GM18502 (cell line): Measurements from ENCODE around the gene SMOC2.

ENCODE experiments used
- ATAC-seq: cut with Tn5 transposase; IDR thresholded peaks from one replicate; pipeline ENCODE4 v1.9.1; 2021; ENCODE audit warnings: mild to moderate bottlenecking; ENCODE audit not compliant: unreplicated experiment, poor library complexity

Gene SMOC2

DNA sequence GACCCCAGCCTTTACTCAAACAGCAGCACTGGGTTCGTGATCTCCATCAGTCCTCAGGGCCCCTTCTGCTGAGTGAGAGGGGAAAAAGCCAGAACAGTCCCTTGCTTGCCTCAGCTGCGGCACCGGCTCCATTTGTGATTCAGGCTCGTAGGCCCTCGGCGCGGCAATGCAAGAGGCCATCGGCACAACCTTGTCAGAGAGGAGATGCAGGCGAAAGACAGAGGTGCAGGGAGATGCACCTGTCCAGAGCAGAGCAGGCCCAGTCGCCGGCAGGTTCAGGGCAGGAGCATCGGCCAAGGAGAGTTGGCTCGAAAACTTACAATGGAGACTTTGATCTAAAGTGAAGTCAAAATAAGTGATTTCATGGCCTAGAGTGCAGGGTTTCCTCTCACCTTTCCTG, 171.6 kb downstream of the SMOC2 start:
- ATAC-seq, result no peak

DNA sequence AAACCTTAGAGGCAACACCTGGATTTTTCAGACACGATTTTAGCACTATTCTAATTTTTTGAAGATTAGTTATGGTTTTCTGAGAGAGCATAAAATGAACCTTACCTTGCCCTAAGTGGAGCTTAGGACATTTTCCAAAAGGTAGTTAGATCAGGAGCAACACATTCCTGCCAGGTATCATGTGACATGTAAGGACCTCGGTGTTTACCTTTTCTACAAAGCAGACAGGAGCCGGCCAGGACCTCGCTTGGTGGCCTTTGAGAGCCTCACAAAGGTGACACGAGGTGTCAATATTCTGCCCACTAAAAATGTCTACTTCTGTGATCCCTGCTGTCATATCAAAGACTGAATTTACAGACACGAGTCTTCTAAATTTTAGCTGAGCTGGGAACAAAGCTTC, 174.9 kb downstream of the SMOC2 start:
- no peak for ATAC-seq

DNA sequence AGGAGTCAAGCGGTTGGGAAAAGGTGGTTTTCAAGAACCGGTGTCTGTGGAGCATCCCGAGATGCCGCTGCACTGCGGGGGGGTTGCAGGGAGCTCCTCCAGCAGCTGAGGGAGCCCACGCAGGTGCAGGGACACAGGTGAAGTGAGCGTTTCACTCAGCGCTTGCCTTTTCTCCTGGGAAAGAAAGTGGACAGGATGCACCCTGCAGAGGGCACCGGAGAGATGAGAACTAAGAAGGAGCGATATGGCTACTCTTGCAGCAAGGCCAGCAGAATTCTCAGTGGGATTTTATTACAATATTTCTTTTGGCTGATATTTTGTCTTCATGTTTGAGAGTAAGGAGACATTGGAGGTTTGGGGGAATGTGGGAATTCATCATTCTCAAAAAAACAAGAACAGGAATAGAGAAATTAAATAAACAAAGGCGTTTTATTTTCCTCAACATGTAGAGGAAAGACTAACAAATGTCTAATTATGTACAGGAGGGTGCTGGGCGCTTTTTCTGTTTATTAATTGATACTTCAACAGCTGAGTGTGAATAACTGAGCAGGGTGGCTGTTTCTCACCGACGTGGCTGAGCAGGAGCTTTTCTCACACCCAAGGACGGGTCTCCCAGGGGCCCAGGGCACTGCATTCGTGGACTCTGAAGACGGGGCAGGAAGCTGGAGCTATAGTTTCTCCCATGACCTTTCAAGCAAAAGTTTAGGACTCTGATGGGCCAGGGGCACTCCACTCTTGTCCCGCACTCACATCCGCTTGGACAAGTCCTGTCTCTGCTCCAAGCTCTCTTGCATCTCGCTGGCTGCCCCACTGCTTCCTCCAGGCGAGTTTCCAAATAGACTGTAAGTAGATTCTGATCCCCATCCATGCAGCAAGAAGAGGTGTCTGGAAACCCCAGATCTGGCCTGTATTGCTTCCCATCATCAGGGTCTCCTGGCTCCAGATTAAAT, 176.1 kb downstream of the SMOC2 start:
- no peak for ATAC-seq

DNA sequence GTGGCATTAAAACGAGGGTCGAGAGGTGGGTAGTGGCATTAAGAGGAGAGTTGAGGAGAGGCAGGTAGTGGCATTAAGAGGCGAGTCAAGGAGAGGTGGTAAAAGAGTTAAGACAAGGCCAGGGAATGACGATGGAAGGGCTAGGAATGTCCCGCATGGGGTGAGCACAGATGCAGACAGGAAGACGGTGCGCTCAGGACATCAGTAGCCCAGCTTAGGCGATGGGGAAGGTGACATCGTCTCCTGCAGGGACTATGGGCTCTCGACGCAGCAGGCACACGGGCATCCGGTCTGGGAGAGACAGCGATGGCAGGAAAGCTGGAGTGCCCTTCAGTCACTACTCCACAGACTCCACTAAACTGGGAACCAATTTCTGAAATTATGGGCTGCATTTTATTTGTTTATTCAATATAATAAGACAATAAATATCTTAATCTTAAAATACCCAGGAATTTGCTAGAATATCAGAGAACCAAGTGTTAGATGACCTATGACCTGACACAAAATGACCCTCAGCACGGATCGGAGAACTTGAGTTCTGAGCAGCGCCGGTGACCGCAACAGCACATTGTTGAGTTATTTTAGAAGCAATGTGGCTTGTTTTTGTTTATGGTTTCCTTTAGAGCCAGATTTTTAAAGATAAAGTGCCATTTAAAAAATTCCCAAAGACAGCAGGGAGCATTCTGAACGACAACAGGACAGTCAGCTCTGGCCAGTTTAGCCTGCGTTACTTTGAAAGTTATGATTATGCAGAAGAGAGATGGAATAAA, 177.7 kb downstream of the SMOC2 start:
- ATAC-seq, result no peak

DNA sequence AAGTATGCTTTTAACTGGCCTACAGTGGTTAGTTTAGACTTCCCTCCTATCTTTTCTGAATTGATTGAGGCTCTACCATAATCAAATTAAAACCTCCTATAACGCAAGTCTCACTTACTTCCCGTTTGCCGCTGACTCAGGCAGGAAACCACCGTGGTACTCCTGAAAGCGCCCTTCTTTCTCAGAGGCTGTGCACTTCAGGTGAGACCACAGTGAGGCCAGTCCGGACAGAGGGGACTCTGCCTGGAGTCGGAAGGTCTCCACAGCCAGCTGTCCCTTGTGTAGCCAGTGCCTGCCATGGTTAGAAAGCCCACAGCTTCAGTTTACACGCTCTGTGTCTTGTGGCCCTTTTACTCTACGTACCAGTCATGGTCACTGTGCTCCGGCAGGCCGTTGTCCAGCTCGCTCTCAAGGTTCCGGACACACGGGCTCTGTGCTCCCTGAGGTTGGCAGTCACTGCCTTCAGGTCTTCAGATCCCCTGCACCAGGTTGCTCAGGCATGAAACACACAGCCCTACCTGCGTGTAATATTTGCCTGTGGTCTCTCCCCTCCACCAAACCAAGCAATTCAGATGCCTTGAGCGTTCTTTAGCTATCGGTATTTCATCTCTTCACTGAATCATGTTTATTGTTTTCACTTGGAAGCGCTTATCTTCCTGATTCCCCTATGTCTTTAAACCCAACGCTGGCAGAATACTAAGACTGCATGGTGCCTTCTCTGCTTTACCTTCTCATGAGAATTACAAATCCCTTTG, 178.8 kb downstream of the SMOC2 start:
- no peak for ATAC-seq

DNA sequence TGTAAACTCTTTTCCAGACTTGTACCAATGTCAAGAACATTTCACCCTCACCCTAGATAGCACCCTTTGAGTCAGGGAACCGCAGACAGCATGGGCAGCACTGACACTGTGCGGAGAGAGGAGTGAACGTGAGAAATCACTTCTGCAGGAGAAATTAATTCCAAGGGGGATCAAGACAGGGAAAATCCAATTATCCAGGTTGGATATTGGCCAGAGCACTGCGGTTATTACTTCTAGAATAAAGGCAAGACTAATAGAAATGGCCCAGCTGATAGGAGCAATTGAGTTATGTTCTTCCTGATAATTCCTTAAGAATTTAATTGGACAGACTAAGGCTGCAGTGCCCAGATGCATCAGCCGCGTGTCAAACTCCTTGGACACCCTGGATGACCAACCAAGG, 179.6 kb downstream of the SMOC2 start:
- no peak for ATAC-seq

DNA sequence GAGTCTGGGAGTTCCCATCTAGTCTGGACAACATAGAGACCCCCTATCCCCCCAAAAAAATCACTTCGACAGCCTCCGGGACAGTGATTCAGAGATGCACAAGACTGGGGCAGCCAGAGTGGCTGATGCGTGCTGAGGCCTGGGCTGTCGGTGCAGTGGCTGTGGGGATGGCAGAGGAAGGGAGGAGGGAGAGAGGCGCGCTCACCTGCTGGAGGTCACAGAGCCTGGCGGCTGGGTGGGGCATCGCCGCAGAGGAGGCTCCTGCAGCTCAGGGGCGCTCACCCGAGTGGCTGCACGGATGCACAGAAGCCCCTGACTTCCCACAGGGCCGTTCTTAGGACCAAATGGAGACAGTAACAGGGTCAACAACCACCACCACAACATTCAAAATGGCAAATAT, 182.8 kb downstream of the SMOC2 start:
- ATAC-seq, result no peak

DNA sequence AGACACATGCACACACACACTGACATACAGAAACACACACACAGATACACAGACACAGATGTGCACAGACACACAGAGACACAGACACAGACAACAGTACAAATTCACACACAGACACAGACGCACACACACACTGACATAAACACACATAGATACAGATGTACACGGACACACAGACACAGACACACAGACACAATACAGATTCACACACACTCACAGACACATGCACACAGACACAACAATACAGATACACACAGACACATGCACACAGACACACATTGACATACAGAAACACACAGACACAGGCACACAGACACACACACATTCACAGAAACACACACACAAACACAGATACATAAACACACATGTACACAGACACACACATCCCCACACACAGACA, 183.6 kb downstream of the SMOC2 start:
- no peak for ATAC-seq

DNA sequence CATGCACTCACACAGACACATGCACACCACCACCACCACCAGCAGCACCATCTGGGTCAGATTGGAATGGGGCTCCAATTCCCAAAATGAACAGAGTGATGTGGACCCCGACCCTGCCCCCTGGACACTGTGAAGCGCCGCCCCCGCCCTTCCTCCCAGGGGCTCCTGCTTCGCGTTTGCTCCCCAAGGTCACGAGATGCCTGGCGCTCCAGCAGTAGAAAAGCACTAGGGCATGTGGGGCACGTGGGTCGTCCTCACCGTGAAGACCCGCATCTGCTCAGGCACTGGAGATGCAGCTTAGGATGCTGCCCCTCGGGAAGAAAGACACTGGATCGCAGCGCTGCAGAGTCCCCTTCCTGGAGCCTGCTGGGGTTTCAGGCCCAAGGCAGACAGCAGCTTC, 184.0 kb downstream of the SMOC2 start:
- ATAC-seq, result no peak

DNA sequence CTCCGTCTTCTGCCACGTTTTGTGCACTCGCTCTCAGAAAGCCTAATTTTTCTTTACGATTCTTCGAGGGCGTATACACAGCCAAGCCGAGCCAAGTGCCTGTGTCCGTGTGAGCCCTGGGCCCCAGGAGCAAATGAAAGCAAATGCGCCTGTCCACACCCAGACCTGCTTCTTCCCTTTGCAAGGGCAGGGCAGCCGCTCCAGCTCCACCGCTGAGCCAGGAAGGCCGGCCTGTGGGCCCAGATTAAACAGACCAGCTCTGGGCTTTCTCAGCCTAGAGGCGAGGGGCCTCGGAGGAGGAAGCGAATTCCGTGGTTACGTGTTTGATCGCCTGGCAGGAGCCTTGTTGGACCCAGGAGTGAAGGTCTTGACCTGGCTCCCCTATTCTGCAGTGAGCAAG, 184.6 kb downstream of the SMOC2 start:
- ATAC-seq, result no peak

DNA sequence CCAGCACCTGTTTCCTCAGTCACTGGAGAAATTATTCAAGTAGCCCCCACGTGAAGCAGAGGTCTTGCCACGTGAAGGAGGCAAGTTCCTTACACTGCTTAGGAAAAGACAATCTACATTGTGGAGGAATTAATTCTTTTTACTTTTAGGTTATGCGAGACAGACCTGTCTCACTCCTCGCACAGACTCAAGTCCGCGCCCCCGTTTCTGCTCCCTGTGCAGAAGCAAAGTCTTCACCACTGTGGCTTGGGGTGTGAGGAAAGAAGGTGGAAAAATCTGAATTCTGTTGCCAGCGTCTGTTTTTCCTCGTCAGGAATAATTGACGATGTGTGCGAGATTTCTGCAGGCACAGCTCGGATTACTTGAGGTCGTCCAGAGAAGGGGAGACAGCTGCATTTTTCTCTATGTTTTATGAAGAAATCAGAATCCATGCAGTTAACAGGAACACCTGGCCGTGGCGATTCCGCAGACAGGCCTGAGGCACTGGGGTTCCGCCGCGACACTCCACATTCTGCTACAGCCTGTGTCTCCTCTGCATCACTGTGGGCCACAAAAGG, 185.1 kb downstream of the SMOC2 start:
- no peak for ATAC-seq

DNA sequence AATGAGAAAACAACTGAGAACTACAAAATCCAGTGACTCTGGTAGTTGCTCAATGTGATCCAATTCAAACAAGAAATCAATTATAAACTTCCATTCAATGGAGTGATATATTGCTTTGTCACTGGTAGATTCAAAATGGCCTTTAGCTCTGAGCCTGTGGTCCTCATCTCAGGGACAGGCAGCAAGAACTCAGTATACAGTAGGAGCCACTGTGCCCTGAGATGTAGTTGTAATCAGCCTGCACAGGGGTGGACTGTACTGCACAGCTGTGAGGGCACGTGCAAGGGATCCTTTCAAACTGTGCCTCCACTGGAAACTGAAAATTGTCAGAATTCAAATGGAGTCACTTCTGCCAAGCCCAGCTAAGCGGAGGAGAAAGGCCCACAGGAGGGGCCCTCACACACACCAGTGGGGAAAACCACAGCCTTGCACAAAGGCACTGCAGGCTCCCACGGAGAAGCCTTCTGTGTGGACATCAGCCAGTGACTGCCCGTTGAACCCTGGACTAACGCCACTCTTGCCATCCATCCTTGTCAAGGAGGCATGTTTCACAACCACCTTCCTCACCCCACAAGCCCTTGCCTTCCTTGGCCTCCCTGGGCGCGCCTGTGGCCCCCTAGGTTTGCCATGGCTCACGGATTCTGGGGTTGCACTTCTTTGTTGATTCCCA, 186.7 kb downstream of the SMOC2 start:
- no peak for ATAC-seq

DNA sequence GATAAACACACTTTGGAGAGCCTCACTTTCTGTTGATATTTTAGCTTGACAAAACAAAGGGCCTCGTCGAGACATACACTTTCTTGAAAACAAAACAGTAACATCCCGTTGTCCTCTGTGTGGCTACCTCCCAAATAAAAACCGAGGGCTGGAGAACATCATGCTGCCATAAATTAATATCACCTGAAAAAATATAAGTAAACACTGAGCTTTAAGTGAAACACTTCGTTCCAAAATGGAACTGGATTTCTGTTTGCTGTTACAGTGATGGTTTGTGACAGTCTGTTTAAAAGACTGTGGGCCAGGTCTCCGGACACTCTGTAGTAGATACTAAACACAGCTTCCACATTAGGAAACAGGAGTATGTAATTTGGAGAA, 187.2 kb downstream of the SMOC2 start:
- no peak for ATAC-seq

DNA sequence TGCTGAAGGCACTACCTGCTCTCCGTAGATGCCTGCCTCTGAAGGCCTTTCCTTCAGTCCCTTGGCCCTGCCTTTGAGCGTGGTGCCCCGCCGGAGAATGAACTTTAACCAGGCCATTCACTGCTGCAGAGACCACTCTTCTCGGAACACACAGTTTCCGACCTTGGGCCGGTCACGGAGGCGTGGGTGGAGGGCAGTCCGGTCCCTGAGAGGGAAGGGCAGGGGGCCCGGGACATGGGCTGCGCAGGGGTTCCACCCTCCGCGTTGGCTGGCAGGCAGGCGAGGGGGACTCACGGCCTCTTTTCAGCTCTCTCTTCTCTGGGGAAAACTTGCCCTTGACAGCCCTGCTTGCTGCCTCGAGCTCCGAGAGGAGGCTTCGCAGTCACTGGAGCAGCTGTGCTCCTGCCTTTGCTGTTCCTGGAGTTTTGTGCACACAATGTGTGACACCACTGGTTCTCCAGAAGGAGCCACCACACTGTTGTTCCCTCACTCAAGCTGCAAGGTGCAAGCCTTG, 187.8 kb downstream of the SMOC2 start:
- no peak for ATAC-seq

DNA sequence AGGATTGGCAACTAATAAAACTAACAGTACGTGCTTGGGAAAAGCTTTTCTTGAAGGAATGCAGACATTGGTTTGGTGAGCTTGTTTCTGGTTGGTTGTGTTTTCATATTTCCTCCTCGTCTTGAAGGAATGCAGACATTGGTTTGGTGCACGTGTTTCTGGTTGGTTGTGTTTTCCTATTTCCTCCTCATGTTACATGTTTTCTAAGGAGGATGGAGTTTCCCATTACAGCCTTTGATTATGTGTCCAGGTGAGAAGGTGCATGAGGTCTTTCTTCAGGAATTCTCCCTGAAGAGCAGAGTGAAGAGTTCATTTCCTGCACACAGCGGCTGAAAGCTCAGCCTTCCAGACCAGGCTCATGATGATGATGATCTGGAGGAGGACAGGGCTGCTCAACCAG, 190.6 kb downstream of the SMOC2 start:
- ATAC-seq, result no peak

DNA sequence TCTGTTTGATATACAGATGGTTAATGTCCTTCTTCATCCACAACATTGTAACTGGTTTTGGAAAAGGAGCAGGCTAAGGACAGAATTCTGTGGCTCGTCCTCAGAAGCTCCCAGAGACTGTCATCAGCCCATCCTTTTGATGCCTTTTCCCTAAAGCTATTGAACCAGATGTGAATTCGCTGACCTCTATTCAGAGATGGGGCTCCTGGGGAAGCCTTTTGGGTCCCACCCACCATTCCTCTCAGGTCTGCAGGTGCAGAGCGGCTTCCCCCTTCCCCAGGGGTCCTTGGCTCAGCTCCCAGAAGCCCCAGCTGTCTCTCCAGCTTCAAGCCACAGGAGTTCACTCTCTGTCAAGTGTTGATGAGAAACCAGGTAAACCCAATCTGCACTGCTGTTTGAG, 191.7 kb downstream of the SMOC2 start:
- ATAC-seq, result no peak

DNA sequence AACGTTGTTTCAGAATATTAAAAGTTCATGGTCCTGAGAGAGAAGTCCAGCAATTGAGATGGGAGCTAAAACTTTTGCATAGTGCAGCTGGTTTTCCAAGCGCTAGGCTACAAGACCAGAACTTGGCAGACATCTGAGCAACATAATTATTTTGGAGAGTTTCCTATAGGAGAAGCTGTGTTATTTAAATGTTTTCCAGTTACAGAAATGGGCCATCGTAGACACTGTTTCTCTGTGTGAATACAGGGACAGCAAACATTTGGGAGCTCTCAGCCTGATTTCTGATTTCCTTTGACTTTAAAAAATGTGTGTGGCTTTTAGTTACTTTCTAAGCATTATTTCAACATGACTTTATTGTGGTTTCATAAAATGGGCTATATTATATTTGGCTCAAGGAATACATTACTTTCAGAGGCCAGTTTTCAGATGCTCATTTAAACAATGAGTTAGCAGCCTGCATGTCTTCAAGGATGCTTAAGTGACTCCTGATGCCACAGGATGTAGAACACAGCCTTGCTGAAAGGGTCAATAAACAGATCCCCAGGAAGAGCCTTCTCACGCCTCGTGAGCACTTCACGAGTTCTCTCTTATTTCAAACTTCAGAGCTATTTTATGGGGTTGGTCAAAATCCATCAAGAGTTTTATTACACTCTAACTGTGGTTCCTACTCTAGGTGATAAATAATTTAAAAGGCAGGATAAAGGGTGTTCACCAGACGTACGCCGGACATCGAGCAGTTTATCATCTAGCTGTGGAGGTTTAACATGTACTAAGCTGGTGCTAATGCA, 193.8 kb downstream of the SMOC2 start:
- ATAC-seq, result no peak

DNA sequence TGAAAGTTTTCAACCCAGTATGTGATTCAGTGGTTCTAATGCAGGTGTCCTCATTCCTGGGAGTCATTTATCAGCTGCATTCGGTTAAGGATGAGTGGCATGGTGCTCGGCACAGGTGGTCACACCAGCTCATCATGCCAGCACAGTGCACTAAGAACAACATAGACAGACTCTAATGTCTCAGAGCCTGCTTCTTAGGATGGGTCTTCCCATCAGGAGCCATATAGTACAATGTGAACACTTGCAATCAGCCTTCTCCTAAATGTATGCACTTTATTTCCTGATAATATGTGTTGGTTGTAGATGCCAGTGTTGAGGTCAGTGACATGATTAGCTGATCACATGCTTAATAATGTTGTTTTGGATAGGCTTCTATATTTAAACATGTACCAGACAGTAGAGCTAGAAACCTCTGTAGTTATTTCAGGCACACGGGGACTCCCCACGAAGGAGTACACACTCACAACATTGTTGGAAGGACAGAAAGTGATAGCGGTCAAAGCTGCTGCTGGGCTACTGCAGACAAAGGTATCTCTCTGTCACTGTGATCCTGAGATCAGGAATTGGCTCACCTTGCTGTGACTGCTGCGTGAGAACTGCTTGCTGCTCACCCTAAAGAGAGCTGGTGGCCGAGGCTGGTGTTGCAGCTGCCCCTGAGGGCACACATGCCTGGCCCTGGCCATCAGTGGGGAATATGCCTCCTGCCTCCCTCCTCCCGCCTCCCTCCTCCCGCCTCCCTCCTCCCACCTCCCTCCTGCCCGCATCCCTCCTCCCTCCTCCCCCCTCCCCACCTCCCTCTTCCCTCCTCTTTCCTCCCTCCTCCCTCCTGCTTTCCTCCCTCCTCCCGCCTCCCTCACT, 195.4 kb downstream of the SMOC2 start:
- no peak for ATAC-seq
